Uterus (tissue), 2 donors: Measurements from ENCODE around the gene EPS15.

Experiments used
- CTCF ChIP-seq, 4 experiments: fragments of 200-600 bp in 2 of 4; fragments of 450-650 bp in 2 of 4; sonication (generic) in 2 of 4; IDR thresholded peaks; one replicate each; pipeline ENCODE4 v1.5.1; 2016 to 2019; ENCODE audit warnings: antibody characterized with exemption in 4 of 4, mild to moderate bottlenecking in 2 of 4, moderate library complexity in 1 of 4
- POLR2A ChIP-seq, 2 donors: fragments of 450-650 bp; IDR thresholded peaks; one replicate each; pipeline ENCODE4 v1.6.1; 2016; ENCODE audit warnings: antibody characterized with exemption in 2 of 2, mild to moderate bottlenecking in 1 of 2, moderate library complexity in 1 of 2

- TF ChIP-seq CTCF (IDR thresholded peaks at IDR 0.05) (no peak), POLR2A (IDR thresholded peaks at IDR 0.05) (no peak)
Measured at GRCh38 chr1:51322417-51323101, 196.5 kb downstream of the EPS15 start.
